NOMO-1 (cell line): ENCODE measurements around the gene PRDM12.

Source experiments
- DNase-seq, 2 experiments: peaks; one replicate each; lab custom pipeline; 2025; ENCODE audit not compliant: unreplicated experiment in 2 of 2; lab: John Stamatoyannopoulos, UW

Gene PRDM12

GRCh38 chr9:130664251-130665028 lies at the start of gene PRDM12:
PRDM12 (plus strand) TSS chr9:130664594; CDS start chr9:130664654, 60 bp downstream.
- DNase-seq, result no peak

GRCh38 chr9:130616451-130616850 lies 47.9 kb upstream of the PRDM12 start:
- DNase-seq, result no peak

GRCh38 chr9:130623466-130623865 lies 40.9 kb upstream of the PRDM12 start:
- DNase-seq, result no peak

GRCh38 chr9:130624154-130624553 lies 40.2 kb upstream of the PRDM12 start:
- no peak for DNase-seq

- DNase-seq, result no peak
Observed at GRCh38 chr9:130626249-130626996, 38.0 kb upstream of the PRDM12 start.

- no peak for DNase-seq
Observed at GRCh38 chr9:130627051-130627450, 37.3 kb upstream of the PRDM12 start.

- DNase-seq, result no peak
Observed at GRCh38 chr9:130627896-130628792, 36.2 kb upstream of the PRDM12 start.

GRCh38 chr9:130629443-130630070 lies 34.8 kb upstream of the PRDM12 start:
- DNase-seq, result no peak

- no peak for DNase-seq
Observed at GRCh38 chr9:130630071-130630450, 34.3 kb upstream of the PRDM12 start.

GRCh38 chr9:130630506-130631330 lies 33.7 kb upstream of the PRDM12 start:
- DNase-seq, result no peak

GRCh38 chr9:130631331-130632080 lies 32.9 kb upstream of the PRDM12 start:
- DNase-seq, result no peak

- no peak for DNase-seq
Observed at GRCh38 chr9:130632081-130632710, 32.2 kb upstream of the PRDM12 start.

GRCh38 chr9:130632841-130633240 lies 31.6 kb upstream of the PRDM12 start:
- DNase-seq, result no peak

- no peak for DNase-seq
Observed at GRCh38 chr9:130633336-130634190, 30.8 kb upstream of the PRDM12 start.

GRCh38 chr9:130634191-130634768 lies 30.1 kb upstream of the PRDM12 start:
- no peak for DNase-seq

- no peak for DNase-seq
Observed at GRCh38 chr9:130634801-130635200, 29.6 kb upstream of the PRDM12 start.

- no peak for DNase-seq
Observed at GRCh38 chr9:130635306-130635705, 29.1 kb upstream of the PRDM12 start.
